Urothelium cell line (cell line): ENCODE data around the gene HAGHL.
"Not testable (repeated sequence)": the region's sequence is repeated elsewhere in the genome, so short reads cannot be mapped to it uniquely, and the experiment has no call there.

Experiments used
- DNase-seq: peaks from one replicate; pipeline ENCODE4 v3.0.0; 2011; ENCODE audit warnings: low spot score, mixed read lengths
- FAIRE-seq: peaks from 2 replicates; lab custom pipeline; 2011; peaks lifted over from hg19 to GRCh38; lab: Jason Lieb, UNC

The HAGHL gene

DNA sequence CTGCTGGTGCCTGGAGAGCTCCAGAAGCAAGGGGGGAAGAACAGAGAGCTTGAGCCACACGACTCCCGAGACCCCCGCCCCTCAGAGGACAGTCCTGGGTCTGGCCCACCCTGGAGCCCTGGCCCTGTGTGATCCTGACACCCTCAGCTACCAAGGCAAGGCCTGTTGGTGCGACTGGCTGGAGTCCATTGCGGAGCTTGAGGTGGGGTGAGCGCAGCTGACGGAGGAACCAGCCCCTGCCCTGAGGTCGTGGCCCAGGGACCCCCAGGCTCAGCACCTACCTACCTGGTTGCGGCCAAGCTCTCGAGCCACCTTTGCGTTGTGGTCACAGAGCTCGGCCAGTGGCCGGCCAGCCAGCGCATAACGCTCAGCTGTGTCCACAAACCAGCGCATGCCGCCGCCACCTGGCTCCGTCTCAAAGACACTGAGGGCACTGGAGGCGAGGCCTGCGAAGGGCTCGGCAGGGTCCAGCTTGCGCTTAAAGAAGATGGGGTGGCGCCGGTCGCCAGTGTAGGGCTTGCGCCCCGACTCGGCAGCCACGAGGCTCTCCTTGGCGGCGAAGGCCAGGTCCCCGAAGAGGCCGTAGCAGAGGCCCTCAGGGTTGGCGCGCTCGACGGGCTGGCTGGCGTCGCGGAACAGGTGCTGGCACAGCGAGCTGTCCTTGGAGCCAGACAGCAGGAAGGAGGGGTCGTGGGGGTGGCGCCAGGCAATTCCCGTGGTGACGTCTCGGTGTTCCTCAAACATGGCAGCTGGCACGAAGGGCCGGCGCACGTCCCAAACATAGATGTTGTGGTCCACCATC, 40.2 kb upstream of the HAGHL start:
- FAIRE-seq (no peak), DNase-seq (no peak)

DNA sequence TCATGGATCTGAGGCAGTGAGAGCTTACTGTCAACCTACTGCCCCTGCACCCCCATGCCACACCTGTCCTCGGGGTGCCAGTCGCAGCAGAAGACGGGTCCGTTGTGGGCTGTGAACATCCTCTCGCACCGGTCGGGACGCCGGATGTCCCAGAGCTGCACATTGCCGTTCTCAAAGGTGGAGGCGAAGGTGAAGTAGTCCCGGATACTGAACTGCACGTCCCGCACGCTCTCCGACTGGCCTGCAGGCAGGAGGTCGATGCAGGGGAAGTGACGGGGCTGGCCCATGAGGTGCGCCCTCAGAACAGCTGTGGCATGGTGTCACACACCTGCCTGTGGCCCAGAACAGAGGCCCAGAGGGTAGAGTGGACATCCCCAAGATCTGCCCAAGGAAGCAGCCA, 39.4 kb upstream of the HAGHL start:
- no peak for FAIRE-seq
- no peak for DNase-seq

DNA sequence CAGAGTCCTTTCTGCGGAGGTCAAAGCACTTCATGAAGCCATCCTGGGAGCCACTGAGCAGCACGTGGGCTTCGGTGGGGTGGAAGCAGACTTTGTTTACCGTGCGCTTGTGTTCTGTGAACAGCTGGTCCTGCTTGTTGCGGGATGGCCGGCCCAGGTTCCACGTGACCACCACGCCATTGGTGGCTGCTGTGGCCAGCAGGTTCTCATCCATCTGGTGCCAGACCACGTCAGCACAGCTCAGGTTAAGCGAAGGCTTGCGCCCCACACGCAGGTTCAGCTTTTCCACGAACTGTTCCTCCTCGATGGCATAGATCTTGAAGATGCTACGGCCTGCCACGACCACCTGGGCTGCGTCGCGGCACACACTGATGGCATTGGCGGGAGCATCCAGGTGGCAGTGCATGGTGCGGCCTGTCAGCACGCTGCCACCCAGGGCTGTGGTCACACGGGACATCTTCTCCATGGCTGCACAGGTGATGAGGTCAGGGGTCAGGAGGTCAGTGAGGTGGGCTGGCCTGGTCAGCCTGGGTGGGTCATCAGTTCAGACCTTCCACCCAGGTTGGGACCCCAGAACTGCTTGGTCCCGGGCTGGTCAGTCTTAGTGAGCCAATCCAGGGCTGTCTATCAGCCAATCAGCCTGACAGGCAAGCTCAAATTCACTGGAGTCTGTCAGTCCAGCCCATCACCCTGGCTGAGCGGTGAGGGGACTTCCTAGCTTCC, 37.6 kb upstream of the HAGHL start:
- peak; percentile 68 for FAIRE-seq
- no peak for DNase-seq

DNA sequence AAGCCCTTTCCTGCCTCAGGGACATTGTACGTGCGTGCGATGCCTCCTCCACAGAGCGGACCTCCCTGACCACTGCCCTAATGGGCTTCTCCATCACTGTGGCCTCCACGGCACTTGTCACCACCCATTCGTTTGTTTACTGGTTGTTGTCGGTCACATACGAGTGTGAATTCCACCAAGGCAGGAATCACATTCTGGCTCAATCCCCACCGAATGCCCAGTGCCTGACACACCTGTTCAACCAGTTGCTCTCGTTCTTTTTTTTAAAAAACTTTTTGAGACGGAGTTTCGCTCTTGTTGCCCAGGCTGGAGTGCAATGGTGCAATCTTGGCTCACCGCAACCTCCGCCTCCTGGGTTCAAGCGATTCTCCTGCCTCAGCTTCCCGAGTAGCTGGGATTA, 35.7 kb upstream of the HAGHL start:
- not testable (repeated sequence) for FAIRE-seq, DNase-seq

DNA sequence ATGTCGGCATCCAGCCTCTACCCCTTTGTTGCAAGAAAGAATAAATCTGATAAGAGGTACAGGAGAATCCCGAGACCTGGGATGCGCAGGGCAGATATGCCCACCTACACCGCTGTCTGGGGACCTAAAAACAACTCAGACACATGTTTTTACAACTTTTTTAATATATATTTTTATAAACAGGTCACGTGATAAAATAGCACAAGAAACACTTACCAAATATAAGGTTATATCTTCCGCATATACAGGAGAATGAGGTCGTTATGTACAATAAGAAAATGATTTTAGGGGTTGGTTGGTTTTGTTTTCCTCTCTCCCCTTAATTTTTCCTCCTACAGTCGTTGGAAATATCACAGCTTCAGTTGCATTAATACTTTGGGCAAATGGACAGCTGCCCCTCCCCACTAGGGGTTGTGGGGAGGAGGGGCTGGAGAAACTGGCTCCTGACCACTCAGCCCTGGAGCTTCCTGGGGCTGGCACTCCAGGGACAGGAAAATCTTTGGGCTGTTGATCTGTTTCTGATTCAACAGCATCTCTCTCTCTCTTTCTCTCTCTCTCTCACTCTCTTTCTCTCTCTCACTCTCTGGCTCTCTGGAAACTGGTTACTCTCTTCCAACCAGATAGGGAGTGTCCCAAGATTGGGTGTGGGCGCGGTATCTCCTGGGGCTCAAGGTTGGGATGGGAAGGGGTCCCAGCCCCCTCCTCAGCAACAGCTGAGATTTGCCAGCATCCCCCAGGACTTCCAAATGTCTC, 34.4 kb upstream of the HAGHL start:
- no peak for DNase-seq
- no peak for FAIRE-seq

DNA sequence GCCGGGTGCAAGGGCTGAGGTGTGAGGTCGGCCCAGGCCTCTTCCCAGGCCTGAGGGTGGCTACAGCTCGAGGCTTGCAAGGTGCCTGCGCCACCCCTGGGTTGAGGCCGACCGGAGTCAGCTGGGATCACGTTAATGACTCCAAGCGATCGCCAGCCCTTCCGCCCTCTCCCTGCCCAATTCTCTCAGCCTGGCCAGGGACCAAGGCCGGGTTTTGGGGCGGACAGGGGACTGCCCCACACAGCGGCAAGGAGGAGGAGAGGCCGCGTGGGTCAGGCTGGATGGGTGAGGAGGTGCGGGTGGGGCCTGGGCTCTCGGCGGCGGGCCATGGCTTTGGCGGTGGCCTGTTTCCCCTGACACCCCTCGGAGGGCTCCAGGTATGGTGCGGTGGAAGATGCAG, 33.5 kb upstream of the HAGHL start:
- DNase-seq, result no peak
- no peak for FAIRE-seq

DNA sequence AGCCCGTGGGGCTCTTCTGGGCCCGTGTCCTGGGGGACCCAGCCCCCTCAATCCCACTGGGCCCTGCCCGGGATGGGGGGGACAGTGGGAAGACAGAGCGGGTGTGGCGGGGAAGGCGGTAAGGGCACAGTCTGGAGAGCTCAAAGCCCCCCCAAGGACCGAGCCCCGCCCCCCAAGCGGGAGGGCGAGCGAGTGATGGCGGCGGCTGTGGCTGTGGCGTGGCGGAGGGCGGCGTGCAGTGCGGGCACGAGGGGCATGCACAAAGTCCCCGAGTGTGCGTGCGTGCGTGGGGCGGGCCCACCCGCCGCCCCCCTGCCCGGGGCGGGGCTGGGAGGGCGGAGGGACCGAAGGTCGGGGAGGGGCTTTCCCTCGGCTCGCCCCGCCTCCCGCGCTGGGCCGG, 33.1 kb upstream of the HAGHL start:
- no peak for FAIRE-seq
- no peak for DNase-seq

DNA sequence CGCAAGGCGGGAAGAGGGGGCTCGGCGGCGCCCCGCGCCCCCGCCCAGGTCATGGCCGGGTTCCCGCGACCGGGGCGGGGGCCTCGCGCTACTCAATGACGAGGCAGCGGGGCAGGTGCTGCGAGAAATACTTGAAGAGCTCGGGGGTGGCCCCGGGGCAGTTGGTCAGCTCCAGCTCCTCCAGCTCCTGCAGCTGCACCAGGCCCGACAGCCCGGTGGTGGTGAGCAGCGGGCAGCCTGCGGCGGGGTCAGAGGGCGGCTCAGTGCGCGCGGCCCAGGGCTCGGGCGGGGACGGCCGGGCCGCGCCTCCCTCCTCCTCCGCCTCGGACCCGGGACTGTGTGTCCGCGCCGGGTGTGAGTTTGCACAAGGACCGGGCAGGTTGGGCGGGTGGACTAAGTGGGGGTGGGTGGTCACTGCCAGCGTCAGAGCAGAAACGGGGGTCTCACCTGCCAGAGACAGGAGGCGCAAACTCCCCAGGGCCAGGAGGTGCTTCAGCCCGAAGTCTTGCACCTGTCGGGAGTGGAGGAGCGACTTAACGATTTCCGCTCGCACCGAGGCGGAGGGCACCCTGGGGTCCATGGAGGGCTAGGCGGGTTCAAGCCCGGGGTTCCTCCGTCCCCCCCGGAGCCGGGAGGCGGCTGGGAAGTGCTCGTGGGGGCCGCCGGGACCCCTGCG, 32.6 kb upstream of the HAGHL start:
- FAIRE-seq, result no peak

DNA sequence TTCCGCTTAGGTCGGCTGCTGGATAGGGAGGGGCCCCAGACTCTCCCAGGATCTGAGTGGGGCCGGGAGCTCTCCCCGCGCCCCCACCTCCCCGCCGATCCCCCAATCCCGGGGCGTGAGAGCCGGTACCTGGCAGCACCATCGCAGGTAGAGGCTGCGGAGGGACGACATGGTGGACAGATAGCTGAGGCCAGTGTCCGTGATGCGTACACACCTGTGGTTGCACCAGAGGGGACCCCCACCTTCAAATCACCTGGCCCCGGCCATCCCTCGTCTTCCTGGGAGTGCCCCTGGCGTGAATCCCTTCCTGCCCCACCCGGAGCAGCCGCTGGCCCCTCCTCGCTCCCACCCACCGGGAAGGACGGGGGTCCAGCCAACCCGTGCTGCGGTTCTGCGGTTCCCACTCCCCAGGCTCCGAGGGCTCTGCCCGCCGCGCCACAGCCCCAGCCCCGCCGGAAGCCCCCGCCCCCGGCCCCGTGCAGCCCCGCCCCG, 32.0 kb upstream of the HAGHL start:
- FAIRE-seq, result no peak
- DNase-seq, result no peak

More for the DNA sequence above, 32.6 kb upstream of the HAGHL start:
- DNase-seq, result no peak

DNA sequence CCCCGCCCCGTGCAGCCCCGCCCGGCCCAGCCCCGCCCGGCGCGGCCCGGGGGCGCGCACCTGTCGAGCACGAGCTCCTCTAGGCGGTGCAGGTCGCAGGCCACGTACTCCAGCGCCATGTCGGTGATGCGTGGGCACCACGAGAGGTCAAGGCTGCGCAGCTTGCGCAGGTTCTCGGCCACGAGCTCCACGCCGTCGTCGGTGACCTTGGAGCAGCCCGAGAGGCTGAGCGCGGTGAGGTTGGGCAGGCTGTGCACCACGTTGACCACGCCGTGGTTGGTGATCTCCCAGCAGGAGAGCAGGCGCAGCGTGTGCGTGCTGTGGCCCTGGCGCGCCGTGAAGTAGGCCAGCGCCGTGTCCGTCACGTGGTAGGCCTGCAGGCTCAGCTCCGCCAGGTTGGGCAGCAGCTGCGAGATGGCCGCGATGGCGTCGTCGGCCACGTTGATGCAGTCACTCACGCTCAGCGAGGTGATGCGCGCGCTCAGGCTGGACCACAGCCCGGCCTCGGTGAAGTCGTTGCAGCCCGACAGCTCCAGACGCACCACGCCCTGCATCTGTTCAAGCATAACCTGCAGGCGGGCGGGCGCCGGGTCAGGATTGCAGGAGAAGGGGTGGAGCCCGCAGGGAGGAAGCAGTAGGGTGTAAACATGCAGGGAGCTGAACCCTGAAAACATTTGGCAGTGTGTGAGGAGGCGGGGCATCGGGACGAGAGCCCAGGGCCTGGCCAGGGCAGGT, 31.4 kb upstream of the HAGHL start:
- DNase-seq (no peak), FAIRE-seq (no peak)

DNA sequence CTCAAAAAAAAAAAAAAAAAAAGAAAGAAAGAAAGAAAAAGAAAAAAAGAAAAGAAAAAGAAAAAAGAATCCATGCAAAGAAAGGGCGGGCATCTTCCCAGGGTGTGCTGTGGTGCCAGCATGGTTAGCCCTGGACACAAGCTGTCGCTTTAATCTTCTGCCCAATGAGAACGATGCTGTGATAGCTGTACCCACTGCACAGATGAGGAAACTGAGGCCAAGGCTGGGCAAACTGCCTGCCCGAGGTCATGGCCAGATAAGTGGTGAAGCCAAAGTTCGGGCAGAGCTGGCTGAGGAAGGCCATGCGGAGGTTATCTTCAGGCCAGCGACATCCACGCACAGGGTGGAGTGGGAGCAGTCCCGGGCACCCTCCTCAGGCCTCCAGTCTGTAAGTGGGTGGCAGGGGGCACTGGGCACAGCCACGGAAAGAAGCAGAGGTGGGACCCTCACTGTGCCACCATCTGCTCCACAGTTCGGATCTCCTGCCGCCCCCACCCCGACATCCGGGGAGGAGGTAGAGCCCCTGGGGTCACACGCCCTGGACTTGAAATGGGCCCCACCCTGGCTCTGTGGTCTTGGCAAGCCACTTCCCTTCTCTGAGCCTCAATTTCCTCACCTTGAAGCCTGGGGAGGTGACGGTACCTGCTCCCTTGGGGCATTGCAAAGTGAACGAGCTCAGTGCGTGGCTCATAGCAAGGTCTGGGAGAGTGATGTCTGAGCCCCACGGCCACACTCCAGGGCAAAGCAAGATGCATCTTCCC, 27.8 kb upstream of the HAGHL start:
- FAIRE-seq, result no peak

DNA sequence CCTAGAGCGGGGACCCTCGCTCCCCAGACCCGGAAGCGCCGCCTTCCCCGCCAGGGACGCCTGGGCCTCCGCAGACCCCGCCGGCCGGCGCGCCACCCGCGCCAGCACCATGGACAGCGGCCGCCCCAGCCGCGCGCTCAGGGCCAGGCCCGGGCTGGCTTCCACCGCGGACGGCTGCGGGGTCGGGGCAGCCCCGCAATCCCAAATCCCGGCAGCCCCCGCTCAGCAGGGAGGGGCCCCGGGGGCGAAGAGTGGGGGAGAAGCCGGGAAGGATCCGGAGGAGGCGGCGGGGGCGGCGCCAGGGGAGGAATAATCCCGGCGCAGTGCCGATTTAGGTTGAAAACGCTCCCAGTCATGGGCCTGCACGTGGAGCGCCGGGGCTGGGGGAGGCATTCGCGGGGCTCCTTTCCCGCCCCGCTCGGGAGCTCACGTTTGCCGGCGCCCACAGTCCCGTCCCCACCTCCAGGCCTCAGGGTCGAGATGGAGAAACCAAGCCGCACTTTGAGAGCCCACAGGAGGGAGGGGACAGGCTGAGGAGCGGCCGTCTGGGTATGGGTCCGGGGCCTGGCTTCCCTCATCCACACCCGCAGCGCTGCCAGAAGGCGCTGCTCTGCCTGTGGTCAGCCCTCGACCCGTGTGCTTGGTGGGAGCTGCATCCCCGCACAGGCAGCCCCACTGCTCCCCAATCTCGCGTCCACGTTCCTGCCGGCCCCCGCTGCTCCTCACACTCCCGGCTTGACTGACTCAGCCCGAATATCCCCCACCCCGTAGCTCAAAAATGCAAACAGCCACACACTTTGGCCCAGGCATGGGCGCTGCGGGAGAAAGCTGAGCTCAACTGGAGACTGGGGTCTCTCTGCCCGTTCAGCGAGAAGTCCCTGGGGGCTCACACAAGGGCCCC, 26.0 kb upstream of the HAGHL start:
- peak; percentile 64 for DNase-seq
- FAIRE-seq, result no peak

More for the DNA sequence above, 27.8 kb upstream of the HAGHL start:
- no peak for DNase-seq

DNA sequence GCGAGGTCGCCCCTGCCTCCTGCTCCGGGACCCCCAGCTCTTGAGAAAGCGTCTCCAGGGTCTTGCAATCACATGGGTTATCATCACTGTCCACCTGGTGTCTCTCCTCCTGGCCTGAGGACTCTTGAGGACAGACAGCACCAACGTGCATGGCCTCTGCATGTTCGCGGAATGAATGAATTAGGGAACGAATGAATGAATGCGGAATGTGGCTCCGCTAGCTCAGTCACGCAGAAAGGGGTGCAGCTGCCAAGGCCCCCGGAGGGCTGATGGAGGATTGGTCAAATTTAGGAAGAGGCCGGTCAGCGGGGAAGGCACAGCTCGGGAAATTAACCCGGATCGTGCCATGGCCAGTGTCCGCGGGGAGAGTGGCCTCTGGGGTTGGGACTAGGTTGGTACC, 24.6 kb upstream of the HAGHL start:
- no peak for DNase-seq
- no peak for FAIRE-seq

DNA sequence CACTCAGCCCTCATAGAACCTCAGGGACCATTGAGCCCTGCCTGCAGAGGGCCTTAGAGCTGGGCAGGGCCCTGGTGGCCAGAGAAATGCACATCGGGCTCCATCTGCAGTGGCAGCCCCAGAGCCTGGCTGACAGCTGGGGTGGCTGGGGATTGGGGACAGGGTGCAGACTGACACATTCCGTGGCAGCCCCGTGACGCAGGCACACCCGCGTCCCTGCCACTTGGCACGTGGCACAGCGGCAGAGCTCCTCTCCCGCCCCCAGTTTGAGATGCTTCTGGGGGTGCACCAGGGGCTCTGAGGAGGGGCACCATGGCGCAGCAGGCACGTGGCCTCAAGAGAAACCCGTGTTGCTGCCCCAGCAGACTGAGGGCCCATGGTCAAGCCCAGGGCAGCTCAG, 23.5 kb upstream of the HAGHL start:
- DNase-seq (no peak), FAIRE-seq (no peak)

DNA sequence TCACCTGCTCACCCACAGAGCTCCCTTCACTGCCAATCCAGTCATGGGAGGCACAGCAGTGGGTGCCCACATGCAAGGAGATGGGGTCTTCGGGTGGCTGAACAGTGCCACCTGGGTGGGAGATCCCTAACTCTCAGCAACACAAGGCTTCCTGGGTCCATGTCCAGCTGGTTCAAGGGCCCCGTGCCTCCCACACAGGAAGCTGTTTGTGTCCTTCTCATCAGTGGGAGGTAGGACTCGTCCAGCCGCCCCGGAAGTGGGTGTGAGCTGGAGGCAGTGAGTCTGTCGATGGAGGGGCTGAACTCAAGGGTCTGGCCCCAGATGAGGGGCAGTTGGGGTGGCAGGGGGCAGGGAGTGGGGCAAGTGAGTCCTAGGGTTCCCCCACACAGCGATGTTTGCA, 22.9 kb upstream of the HAGHL start:
- no peak for DNase-seq
- no peak for FAIRE-seq

DNA sequence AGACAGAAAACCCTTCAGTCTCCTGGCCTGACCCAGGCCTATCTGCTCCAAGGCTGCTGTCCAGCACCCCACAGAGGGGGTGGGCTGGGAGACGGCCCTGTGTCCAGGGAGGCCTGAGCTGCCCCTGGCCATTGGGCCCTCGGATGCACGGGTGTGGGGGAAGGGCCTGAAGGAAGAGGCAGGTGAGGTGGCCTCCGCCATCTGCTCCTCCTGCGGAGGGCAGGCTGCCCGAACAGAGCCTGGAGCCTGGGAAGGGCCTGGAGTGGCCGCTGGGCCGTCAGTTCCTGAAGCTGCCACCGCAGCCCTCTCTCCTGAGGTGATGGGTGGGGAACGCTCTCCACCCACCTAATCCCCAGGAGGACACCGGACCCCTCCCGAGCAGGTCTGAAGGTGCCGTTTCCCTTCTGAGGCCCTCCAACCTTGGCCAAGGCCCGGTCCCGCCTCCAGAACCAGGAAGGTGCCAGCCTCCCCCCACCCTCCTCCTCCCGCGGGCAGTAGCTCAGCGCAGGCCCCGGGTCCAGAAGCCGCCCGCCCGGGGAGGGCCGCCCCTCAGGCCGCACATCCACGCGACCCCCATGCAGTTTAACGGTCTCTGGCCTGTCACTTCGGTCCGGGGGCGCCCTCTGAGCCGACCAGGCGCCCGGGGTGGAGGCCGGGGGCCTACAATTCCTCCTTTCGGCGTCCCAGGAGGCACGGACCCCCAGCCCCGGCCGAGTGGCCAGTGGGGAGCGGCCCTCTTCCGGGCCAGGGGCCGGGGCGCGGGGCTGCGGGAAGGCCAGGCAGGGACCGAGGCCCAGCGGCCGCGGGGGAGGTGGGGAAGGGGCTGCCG, 22.1 kb upstream of the HAGHL start:
- DNase-seq (no peak), FAIRE-seq (no peak)

DNA sequence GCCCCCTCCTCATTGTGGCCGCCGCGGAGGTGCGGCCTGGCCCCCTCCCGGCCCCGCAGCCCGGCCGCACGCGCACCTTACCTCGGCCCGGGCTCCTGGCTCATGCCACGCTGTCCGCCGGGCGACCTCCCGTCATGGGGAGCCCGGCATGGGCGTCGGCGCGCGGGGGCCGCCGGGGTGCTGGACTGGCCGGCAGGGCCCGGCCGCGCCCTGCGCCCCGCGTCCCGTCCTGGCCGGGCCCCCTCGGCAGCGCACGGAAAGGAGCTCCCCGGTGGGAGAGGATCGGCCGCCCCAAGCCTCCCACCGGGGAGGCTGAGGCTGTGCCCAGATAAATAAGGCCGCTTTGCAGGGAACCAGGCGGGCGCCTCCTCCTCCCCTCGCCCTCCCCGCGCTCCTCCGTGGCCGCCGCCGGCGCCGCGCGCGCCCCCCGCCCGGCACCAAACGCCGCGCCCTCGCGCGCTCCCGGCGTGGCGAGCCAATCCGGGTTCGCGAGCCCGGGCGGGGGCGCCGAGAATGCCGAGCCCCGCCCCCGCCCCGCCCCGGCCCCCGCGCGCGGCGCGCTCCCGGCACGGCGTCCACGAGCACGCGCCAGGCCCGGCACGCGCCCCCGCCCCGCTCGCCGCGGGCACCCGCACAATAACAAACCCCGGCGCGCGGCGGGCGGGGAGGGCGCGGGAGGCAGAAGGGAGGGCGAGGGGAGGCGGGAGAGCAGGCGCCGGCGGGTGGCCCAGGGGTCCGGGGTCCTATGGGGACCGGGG, 21.3 kb upstream of the HAGHL start, which contains the start of gene FBXL16:
TSS of gene FBXL16 (minus strand) at position 371 of the 758 bp plus-strand sequence. CDS start 8,396 bp downstream, outside the sequence.
- FAIRE-seq, result peak; percentile 40

More for the DNA sequence above, 21.3 kb upstream of the HAGHL start, which contains the start of gene FBXL16:
- DNase-seq, result peak; percentile 92
